HepG2 (cell line): ENCODE measurements around the gene CISD3. TPM values are rescaled to one million over a fixed set of nuclear protein-coding genes. Genes with fewer than 3 reads are reported as not detected.

Experiments used
- ARID2 ChIP-seq: sonication (generic); formaldehyde crosslinking; IDR thresholded peaks from 2 replicates; pipeline ENCODE4 v1.8.1; 2022; ENCODE audit warnings: mild to moderate bottlenecking, missing genetic modification reagents, borderline replicate concordance
- ESRRA ChIP-seq: sonication (generic); formaldehyde crosslinking; IDR thresholded peaks from 2 replicates; pipeline ENCODE4 v1.5.1; 2020; ENCODE audit warnings: mild to moderate bottlenecking, low read depth, missing genetic modification reagents
- FOXP1 ChIP-seq, 2 experiments: fragments of 450-650 bp in 1 of 2; IDR thresholded peaks; 2 replicates each; pipeline ENCODE4 v1.6.1; 2017 to 2018; ENCODE audit warnings: antibody characterized with exemption in 1 of 2
- GFI1 ChIP-seq: sonication (generic); formaldehyde crosslinking; IDR thresholded peaks from 2 replicates; pipeline ENCODE4 v1.5.0; 2020; ENCODE audit warnings: missing genetic modification reagents, mild to moderate bottlenecking, borderline replicate concordance
- HHEX ChIP-seq: IDR thresholded peaks from 2 replicates; pipeline ENCODE4 v1.6.1; 2016; ENCODE audit warnings: control low read depth
- HIVEP1 ChIP-seq: sonication (generic); formaldehyde crosslinking; IDR thresholded peaks from 2 replicates; pipeline ENCODE4 v1.4.0; 2020; ENCODE audit warnings: mild to moderate bottlenecking, missing genetic modification reagents
- KDM3A ChIP-seq: IDR thresholded peaks from 2 replicates; pipeline ENCODE4 v1.6.1; 2018; ENCODE audit warnings: low read depth, missing compliant biosample characterization
- NR2F6 ChIP-seq, 2 experiments: IDR thresholded peaks; 2 replicates each; pipeline ENCODE4 v1.6.1; 2016; ENCODE audit warnings: antibody characterized with exemption in 1 of 2, mild to moderate bottlenecking in 1 of 2
- PHB2 ChIP-seq: fragments of 450-650 bp; IDR thresholded peaks from 2 replicates; pipeline ENCODE4 v1.6.1; 2018; ENCODE audit not compliant: partially characterized antibody
- TBP ChIP-seq: sonication (generic); formaldehyde crosslinking; IDR thresholded peaks from 2 replicates; pipeline ENCODE4 v1.5.0; 2020; ENCODE audit warnings: missing genetic modification reagents
- TGIF2 ChIP-seq: IDR thresholded peaks from 2 replicates; pipeline ENCODE4 v1.6.1; 2016; ENCODE audit warnings: control low read depth, missing compliant biosample characterization
- ZNF747 ChIP-seq: sonication (generic); formaldehyde crosslinking; IDR thresholded peaks from 2 replicates; pipeline ENCODE4 v1.8.1; 2023; ENCODE audit warnings: missing genetic modification reagents, mild to moderate bottlenecking, borderline replicate concordance
- ZNF816 ChIP-seq: sonication (generic); formaldehyde crosslinking; IDR thresholded peaks from 2 replicates; pipeline ENCODE4 v1.8.0; 2022; ENCODE audit warnings: missing genetic modification reagents, mild to moderate bottlenecking, borderline replicate concordance
- ZSCAN30 ChIP-seq: sonication (generic); formaldehyde crosslinking; IDR thresholded peaks from 2 replicates; pipeline ENCODE4 v1.5.0; 2020; ENCODE audit warnings: mild to moderate bottlenecking, missing genetic modification reagents
- polyA plus RNA-seq, 8 experiments: library from polyadenylated mRNA; depleted of rRNA in 3 of 8; stranded (reverse) in 7 of 8; unstranded in 1 of 8; fragments of >200 nt; fragmentation: Illumina TruSeq in 4 of 8; extraction: Trizol in 4 of 8; gene quantifications; 2 replicates each; pipeline versions ENCODE4 v1.2.1 to v1.2.3, GENCODE V29; 2011 to 2016; ENCODE audit warnings: low read depth in 4 of 8, missing spikeins in 1 of 8, mixed read lengths in 1 of 8; ENCODE audit not compliant: insufficient read depth in 1 of 8
- total RNA-seq, 5 experiments: library from RNA; depleted of rRNA; stranded (reverse); fragments of >200 nt; fragmentation: Illumina TruSeq; extraction: Trizol; gene quantifications; 2 replicates each; pipeline ENCODE4 v1.2.3, GENCODE V29; 2016; ENCODE audit warnings: low read depth in 1 of 5
- TF ChIP-seq, protein P1 (sequence below): sonication (generic); formaldehyde crosslinking; IDR thresholded peaks from 2 replicates; pipeline ENCODE4 v1.8.0; 2023; ENCODE audit warnings: mild to moderate bottlenecking, missing genetic modification reagents
- TF ChIP-seq, protein P2 (sequence below): sonication (generic); formaldehyde crosslinking; IDR thresholded peaks from 2 replicates; pipeline ENCODE4 v1.5.1; 2020; ENCODE audit warnings: mild to moderate bottlenecking, moderate library complexity, missing genetic modification reagents
- TF ChIP-seq, protein P3 (sequence below): sonication (generic); formaldehyde crosslinking; IDR thresholded peaks from 2 replicates; pipeline ENCODE4 v1.8.1; 2023; ENCODE audit warnings: mild to moderate bottlenecking, missing genetic modification reagents
- TF ChIP-seq, protein P4 (sequence below): sonication (generic); formaldehyde crosslinking; IDR thresholded peaks from 2 replicates; pipeline ENCODE4 v1.4.0; 2020; ENCODE audit warnings: missing genetic modification reagents
- TF ChIP-seq, protein P5 (sequence below): sonication (generic); formaldehyde crosslinking; IDR thresholded peaks from 2 replicates; pipeline ENCODE4 v1.4.0; 2020; ENCODE audit warnings: low read depth, mild to moderate bottlenecking, missing genetic modification reagents
- TF ChIP-seq, protein P6 (sequence below): IDR thresholded peaks from 2 replicates; pipeline ENCODE4 v1.6.1; 2016

Gene CISD3
- total and polyA plus RNA-seq, 2 of the 13 experiments (the other 11 are each of a cell fraction or from before 2014, with no cell fraction given) = 30.0 to 34.1 TPM

DNA sequence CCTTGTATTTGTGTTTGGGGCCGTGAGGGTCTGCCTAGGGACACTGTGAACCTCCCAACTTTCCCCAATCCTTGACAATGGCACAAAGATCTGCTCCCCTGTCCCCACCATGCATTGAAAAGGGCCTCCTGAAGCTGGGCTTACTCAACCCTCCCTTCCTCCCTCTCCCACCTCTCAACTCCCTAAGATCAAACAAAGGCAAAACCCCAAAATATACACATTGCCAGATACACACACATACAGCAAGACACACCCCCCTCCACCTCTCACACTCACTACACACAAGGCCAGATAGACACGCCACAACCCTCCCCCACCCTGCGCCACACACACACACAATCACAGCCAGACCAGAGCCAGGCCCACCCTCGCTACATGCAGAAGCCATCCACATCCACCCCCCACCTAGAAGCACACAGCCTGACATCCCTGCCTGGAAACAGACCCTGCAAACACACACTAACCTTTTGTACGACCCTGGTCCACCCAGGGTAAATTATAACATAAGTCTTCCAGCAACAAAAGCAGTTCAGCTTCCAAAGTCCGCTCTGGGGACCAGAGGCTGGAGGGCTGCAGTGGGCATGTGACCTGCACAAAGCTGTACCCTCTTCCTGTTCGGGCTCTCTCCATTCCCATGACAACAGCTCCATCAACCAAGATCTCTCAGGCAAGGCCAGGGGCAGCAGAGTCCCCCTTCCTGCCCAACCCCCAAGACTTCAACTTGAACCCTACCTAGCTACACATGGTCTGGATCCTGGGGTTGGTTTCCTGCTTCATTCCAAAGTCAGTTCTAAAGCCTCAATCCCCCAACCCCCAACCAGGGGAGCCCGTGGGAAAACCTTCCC lies 16.1 kb downstream of the CISD3 start (continued):
- TF ChIP-seq ESRRA (CRISPR knock-in tag) = peak; percentile 77
- TF ChIP-seq TGIF2 = peak; percentile 31
- peak; percentile 62; the same call in 1 of the 2 replicates for TF ChIP-seq FOXP1 (IDR thresholded peaks at IDR 0.05)
- peak; percentile 68 for TF ChIP-seq FOXP1 (CRISPR knock-in tag; IDR thresholded peaks at IDR 0.05)
- TF ChIP-seq NR2F6 (IDR thresholded peaks at IDR 0.05) = peak; percentile 85
- TF ChIP-seq NR2F6 (CRISPR knock-in tag; IDR thresholded peaks at IDR 0.05) = peak; percentile 88
- TF ChIP-seq HHEX (CRISPR knock-in tag) = peak; percentile 19; the same call in 1 of the 2 replicates
- TF ChIP-seq, protein P1, sequence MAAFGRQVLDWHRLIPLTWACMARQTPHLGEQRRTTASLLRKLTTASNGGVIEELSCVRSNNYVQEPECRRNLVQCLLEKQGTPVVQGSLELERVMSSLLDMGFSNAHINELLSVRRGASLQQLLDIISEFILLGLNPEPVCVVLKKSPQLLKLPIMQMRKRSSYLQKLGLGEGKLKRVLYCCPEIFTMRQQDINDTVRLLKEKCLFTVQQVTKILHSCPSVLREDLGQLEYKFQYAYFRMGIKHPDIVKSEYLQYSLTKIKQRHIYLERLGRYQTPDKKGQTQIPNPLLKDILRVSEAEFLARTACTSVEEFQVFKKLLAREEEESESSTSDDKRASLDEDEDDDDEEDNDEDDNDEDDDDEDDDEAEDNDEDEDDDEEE (CRISPR knock-in tag) = no peak; the same call in 1 of the 2 replicates
- 0 out of 2 replicates have a peak, but pooled peaks have one; percentile 38 for TF ChIP-seq KDM3A
- TF ChIP-seq, protein P2, sequence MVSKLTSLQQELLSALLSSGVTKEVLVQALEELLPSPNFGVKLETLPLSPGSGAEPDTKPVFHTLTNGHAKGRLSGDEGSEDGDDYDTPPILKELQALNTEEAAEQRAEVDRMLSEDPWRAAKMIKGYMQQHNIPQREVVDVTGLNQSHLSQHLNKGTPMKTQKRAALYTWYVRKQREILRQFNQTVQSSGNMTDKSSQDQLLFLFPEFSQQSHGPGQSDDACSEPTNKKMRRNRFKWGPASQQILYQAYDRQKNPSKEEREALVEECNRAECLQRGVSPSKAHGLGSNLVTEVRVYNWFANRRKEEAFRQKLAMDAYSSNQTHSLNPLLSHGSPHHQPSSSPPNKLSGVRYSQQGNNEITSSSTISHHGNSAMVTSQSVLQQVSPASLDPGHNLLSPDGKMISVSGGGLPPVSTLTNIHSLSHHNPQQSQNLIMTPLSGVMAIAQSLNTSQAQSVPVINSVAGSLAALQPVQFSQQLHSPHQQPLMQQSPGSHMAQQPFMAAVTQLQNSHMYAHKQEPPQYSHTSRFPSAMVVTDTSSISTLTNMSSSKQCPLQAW = peak; percentile 92
- TF ChIP-seq, protein P3, sequence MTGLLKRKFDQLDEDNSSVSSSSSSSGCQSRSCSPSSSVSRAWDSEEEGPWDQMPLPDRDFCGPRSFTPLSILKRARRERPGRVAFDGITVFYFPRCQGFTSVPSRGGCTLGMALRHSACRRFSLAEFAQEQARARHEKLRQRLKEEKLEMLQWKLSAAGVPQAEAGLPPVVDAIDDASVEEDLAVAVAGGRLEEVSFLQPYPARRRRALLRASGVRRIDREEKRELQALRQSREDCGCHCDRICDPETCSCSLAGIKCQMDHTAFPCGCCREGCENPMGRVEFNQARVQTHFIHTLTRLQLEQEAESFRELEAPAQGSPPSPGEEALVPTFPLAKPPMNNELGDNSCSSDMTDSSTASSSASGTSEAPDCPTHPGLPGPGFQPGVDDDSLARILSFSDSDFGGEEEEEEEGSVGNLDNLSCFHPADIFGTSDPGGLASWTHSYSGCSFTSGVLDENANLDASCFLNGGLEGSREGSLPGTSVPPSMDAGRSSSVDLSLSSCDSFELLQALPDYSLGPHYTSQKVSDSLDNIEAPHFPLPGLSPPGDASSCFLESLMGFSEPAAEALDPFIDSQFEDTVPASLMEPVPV (CRISPR knock-in tag) = no peak
- TF ChIP-seq TBP = no peak
- TF ChIP-seq, protein P4, sequence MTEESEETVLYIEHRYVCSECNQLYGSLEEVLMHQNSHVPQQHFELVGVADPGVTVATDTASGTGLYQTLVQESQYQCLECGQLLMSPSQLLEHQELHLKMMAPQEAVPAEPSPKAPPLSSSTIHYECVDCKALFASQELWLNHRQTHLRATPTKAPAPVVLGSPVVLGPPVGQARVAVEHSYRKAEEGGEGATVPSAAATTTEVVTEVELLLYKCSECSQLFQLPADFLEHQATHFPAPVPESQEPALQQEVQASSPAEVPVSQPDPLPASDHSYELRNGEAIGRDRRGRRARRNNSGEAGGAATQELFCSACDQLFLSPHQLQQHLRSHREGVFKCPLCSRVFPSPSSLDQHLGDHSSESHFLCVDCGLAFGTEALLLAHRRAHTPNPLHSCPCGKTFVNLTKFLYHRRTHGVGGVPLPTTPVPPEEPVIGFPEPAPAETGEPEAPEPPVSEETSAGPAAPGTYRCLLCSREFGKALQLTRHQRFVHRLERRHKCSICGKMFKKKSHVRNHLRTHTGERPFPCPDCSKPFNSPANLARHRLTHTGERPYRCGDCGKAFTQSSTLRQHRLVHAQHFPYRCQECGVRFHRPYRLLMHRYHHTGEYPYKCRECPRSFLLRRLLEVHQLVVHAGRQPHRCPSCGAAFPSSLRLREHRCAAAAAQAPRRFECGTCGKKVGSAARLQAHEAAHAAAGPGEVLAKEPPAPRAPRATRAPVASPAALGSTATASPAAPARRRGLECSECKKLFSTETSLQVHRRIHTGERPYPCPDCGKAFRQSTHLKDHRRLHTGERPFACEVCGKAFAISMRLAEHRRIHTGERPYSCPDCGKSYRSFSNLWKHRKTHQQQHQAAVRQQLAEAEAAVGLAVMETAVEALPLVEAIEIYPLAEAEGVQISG = peak; percentile 66
- TF ChIP-seq ZSCAN30 (CRISPR knock-in tag) = 0 out of 2 replicates have a peak, but pooled peaks have one; percentile 47
- TF ChIP-seq ZNF747 = peak; percentile 84; the same call in 1 of the 2 replicates
- no peak for TF ChIP-seq ZNF816 (CRISPR knock-in tag)
- no peak for TF ChIP-seq ARID2
- TF ChIP-seq, protein P5, sequence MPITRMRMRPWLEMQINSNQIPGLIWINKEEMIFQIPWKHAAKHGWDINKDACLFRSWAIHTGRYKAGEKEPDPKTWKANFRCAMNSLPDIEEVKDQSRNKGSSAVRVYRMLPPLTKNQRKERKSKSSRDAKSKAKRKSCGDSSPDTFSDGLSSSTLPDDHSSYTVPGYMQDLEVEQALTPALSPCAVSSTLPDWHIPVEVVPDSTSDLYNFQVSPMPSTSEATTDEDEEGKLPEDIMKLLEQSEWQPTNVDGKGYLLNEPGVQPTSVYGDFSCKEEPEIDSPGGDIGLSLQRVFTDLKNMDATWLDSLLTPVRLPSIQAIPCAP (CRISPR knock-in tag) = no peak
- no peak for TF ChIP-seq PHB2
- no peak; the same call in 1 of the 2 replicates for TF ChIP-seq HIVEP1
- TF ChIP-seq, protein P6, sequence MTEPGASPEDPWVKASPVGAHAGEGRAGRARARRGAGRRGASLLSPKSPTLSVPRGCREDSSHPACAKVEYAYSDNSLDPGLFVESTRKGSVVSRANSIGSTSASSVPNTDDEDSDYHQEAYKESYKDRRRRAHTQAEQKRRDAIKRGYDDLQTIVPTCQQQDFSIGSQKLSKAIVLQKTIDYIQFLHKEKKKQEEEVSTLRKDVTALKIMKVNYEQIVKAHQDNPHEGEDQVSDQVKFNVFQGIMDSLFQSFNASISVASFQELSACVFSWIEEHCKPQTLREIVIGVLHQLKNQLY (CRISPR knock-in tag) = peak; percentile 93
- TF ChIP-seq GFI1 (CRISPR knock-in tag) = peak; percentile 89
